Measurements from ENCODE around the gene MET.
"Not testable (repeated sequence)": the region's sequence is repeated elsewhere in the genome, so short reads cannot be mapped to it uniquely, and the experiment has no call there.

Gene MET

DNA sequence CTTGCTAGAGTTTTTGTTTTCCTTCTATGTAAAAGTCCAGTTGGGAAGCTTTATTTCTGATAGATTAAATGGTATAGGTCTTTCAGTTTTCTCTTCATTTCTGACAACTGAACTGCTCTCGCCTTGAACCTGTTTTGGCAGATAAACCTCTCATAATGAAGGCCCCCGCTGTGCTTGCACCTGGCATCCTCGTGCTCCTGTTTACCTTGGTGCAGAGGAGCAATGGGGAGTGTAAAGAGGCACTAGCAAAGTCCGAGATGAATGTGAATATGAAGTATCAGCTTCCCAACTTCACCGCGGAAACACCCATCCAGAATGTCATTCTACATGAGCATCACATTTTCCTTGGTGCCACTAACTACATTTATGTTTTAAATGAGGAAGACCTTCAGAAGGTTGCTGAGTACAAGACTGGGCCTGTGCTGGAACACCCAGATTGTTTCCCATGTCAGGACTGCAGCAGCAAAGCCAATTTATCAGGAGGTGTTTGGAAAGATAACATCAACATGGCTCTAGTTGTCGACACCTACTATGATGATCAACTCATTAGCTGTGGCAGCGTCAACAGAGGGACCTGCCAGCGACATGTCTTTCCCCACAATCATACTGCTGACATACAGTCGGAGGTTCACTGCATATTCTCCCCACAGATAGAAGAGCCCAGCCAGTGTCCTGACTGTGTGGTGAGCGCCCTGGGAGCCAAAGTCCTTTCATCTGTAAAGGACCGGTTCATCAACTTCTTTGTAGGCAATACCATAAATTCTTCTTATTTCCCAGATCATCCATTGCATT, 27.1 kb downstream of the MET start:
- no peak for DNase-seq

GRCh38 chr7:116699722-116700120, 27.7 kb downstream of the MET start:
- DNase-seq: no peak

- no peak for DNase-seq
Measured at GRCh38 chr7:116702046-116702785, 30.2 kb downstream of the MET start.

DNA sequence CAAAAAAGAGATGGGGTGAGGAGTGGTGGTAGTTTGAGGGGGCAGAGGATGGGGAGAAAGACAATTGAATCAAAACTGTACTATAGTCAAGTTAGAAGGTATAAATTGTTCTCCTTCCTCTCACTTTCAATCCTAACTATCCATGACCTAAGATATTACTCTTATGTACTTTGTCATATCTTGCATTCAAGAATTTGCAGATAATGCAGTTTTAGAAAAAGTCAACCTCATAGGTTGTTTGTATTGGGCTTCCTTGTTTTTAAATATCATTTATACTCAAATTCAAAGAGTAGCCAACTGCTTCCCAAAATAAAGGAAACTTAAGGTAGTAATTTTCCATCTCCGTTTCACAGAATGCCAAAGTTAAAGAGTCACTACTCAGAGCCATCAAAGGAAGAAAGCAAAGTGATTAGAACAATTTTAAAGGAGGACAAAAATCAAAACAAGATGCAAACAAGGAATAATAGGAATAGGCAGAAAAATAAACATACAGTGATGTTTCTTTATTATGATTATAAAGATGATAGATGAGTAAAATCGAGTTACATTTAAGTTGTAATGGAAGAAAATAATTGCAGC, 32.7 kb downstream of the MET start:
- DNase-seq: no peak

GRCh38 chr7:116705419-116705818, 33.4 kb downstream of the MET start:
- DNase-seq: no peak

- no peak for DNase-seq
Measured at GRCh38 chr7:116706668-116707126, 34.7 kb downstream of the MET start.

DNA sequence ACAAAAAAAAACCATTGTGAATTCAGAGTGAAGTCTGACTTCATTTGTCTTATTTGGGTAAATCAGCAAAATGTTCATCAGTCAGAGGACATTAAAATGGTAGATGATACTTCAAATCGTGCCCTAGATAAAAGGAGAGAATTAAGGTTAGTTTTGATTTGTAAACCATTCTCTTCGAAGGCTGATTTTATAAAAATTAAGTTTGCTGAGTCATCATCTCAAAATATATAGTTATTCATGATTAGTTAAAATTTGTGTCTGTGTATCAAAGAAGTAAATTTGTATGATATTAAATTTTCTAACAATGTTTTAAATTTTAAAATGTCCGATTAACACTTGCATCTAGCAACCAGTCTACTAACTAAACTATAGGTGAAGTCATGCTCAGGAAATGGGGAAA, 35.3 kb downstream of the MET start:
- DNase-seq: no peak

DNA sequence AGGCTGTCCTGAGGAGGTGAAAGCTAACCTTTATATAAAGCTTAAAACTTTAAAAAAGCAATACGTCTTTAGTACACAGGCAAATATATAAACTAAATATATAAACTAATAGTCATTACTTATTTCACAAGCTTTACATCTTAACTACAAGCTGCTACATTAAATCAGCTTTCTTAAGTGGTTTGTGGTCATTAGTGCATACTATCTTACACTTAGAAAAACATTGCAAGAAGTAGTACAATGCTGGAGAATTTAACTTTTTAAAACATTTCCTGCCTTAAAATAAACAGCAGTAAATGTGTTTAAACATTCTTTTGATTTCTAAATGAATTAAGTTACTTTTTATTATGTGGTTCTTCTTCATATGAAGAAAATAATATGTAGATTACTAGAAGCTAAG, 36.3 kb downstream of the MET start:
- DNase-seq: no peak

DNA sequence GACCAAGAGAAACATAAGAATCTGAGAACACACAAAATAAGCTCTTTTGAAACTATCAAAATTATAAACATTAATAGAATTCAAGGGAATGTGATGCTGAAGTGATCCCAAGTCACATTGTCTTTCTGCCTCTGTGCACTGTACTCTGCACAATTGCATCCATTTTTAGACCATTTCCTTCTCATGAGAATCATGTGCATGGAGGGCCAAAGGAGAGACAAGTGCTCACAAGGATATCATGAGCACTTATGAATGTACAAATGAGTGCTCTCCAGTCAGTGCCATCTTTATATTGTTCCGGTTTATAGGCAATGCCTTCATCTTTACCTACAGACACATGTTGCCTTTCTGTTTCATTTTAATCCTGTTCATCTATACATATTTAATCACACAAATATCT, 36.9 kb downstream of the MET start:
- DNase-seq: no peak

DNA sequence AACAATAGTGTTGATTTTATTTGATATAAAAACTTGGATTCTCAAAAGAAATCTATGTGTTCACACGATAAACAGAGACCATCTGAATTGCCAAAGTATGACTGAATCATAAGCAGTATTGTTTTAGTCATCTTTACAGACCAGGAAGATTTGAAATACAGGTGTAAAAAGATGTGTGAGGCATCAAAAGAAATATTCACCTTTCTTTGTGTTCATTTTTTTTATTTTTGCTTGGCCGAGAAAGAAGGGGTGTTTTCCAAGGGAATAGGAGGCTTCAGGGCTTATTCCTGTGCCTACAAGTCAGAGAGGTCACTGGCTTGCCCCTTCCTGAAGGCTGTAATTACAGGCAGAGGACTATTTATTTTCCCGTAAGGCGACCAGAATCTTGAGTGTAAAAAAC, 37.3 kb downstream of the MET start:
- no peak for DNase-seq

DNA sequence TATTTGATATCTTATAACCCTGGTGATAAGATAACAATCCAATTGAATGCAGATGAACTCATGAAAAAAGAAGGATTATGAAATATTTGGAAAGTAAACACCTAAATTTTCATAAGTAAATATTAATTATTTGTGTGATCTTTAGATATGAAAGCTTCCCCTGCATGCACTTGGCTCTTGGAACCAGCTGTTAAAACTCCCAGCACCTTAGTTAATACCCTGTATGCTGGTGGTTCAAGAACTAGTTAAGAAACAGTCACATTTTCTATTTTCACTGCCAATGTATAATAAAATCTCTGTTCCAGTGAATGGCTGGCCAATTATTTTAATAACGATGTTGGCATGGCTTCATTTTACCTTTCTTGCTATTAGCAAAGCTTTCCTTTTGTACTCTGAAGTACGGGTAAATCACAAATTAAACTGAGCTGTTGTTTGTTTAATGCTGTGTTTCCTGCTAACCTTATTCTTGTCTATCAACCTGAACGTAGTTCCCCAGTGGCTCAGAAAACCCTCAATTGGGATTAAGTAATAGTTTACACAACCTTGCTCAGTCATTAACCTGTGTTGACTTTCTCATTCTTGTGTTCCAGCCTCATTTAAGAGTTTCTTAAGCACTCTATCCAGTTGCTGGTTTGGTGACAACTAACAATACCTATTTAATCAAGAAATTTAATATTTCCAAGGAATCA, 38.9 kb downstream of the MET start:
- DNase-seq: no peak

DNA sequence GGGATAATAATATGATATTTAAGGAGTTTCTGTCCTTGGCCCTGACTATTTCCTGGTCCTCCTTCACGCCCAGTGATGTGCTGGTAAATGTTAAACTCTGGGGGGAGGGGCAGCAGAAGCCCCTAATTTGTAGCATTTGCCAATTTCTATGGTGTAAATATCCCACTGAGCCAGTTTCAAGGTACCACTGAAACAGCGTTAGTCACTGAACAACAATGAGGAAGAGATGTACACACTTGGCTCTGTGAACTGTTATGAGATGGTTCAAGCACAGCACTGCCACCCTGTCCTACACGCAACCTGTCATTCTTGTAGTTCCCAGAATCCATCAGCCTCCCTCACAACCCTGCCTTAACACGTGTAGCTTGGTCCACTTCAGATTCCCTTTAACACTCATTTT, 39.8 kb downstream of the MET start:
- DNase-seq: no peak

DNA sequence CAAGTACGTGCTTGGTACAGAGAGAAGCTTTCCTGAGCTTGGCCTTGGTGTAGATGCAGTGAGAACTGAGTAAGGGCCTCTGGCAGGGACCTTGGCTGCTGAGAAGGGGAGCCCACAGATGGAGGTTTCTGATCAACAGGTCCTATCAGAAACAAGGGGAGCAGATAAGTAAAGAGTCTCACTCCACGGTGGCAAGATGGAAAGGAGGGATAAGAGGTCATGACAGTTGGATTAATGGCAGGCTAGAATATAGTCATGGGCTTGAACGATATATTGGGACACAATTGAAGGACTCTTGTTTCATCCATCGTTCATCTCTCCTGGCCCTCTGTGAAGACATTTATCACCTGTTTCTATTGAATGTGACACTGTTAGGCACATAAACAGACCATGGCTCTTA, 41.5 kb downstream of the MET start:
- DNase-seq: no peak

- DNase-seq: no peak
Measured at GRCh38 chr7:116713918-116714317, 41.9 kb downstream of the MET start.

GRCh38 chr7:116715077-116715476, 43.1 kb downstream of the MET start:
- DNase-seq: no peak

DNA sequence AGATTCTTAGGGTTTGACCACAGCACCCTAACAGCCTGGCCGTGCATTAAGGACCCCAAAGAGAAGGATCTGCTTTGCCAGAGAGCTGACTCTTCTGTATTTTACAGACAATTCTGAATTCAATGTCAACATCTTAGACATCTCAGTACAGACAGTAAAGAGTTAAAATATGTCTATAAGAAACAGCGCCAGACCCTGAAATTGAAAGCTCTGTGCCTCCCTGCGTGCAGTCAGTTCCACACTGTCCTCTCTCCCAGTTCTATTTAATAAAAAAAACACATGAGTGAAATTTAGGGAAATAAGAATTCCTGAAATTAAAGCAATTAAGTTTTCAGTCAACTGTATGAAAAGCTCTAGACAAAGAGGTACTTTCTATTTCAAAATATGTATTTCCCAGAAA, 45.1 kb downstream of the MET start:
- DNase-seq: no peak

- DNase-seq: not testable (repeated sequence)
Measured at GRCh38 chr7:116723959-116724529, 52.0 kb downstream of the MET start.

DNA sequence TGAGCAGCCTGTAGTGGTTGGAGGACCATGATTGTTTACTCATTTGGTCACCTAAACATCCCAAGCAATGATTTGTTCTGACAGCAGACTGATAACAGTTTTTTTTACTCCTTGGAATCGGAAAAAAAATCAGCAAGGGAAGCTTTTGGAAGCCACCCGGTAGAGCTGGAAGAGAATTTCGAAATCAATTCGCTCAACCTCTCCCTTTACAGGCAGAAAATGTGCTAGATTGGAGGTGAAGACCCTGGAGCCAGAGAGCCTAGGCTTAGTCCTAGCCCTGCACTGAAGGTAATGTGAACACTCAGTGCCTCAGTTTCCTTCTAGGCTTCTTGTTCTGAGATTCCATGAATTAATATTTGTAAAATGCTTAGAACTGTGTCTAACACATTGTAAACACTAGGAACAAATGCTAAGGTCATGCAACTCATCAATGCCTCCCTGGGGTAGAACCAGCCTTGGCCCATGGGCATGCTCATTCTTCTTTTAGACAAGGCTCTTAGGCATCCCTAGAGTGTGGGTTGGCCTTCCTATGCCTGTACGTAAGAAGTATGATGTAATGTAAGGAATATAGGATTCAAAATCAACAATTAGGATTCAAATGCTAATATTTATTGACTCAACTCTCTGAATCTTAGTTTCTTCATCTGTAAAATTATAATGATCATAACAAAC, 52.7 kb downstream of the MET start:
- no peak for DNase-seq

DNA sequence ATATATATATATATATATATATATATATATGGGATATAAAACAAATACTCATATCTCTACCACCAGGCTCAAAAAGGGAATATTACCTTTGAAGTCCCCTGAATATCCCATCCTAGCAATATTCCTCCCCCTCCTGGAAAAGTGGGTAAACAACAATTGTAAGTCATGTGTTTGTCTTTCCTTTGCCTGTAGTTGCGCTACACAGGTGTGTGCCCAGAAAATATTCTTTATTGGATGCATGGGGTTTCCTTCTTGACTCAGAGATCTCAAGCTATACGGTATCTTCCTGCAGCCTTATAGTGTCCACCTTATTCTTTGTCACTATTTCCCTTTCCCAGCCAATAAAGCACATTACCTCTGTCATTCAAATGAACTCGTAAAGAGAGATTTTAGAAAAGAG, 54.2 kb downstream of the MET start:
- DNase-seq: no peak

DNA sequence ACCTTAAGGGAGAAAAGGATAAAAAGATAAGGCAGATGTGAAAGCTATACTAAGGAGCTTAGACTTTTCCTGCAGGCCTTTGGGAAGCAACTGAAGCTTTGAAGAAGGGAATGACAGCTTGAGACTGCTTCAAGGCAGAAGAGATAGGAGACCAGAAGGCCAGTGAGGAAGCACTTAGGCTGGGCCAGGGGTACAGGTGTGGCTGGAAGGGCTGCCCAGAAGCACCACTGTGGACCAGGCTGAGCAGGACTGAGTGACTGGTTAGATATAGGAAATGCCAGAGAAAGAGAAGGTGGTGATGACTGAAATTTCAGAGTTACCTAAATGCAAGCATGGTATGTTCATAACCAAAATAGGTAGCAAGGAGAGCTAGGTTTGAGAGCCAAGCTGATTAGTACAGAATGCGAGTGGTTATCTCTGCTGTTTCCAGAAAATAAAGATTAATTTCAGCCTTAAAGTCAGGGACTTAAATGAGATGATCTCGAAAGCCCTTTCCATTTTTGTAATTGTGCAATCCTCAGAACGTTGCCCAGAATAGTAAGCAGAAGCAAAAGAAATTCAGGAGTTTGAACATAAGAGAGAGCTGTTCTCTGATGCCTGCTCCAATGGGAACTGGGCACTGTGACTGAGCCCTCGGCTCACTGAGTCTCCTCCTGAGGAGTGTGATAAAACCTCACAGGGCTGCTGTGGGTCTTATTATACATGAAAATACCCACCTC, 54.9 kb downstream of the MET start:
- DNase-seq: no peak

GRCh38 chr7:116727432-116728009, 55.5 kb downstream of the MET start:
- no peak for DNase-seq

All from CD4-positive, alpha-beta T cell treated with Interleukin-17A for 4 hours (primary cell).